HepG2 (cell line): ENCODE measurements around the gene SLC1A3. TPM values are rescaled to one million over a fixed set of nuclear protein-coding genes. Genes with fewer than 3 reads are reported as not detected.

ENCODE experiments used
- CSRNP1 ChIP-seq: sonication (generic); formaldehyde crosslinking; IDR thresholded peaks from 2 replicates; pipeline ENCODE4 v1.8.1; 2023; ENCODE audit warnings: mild to moderate bottlenecking, missing genetic modification reagents
- ELK4 ChIP-seq: sonication (generic); formaldehyde crosslinking; IDR thresholded peaks from 2 replicates; pipeline ENCODE4 v1.9.0; 2021; ENCODE audit warnings: missing genetic modification reagents, borderline replicate concordance
- KDM2A ChIP-seq: sonication (generic); formaldehyde crosslinking; IDR thresholded peaks from 2 replicates; pipeline ENCODE4 v1.4.0; 2020; ENCODE audit warnings: low read depth, missing genetic modification reagents, borderline replicate concordance
- KLF6 ChIP-seq: IDR thresholded peaks from 2 replicates; pipeline ENCODE4 v1.8.0; 2016; ENCODE audit warnings: missing biosample characterization, missing genetic modification reagents
- KMT2B ChIP-seq: IDR thresholded peaks from 2 replicates; pipeline ENCODE4 v1.6.1; 2016; ENCODE audit warnings: missing genetic modification reagents, missing compliant biosample characterization
- MAFK ChIP-seq, 2 experiments: IDR thresholded peaks in 1 of 2; conservative IDR thresholded peaks in 1 of 2; 2 replicates each; pipeline ENCODE4 v1.6.1; 2011; ENCODE audit warnings: improper control_type of control experiment in 2 of 2, low read length in 2 of 2
- PRDM4 ChIP-seq: sonication (generic); formaldehyde crosslinking; IDR thresholded peaks from 2 replicates; pipeline ENCODE4 v1.9.0; 2021; ENCODE audit warnings: missing genetic modification reagents, borderline replicate concordance
- RARA ChIP-seq: IDR thresholded peaks from 2 replicates; pipeline ENCODE4 v1.6.1; 2016; ENCODE audit warnings: missing genetic modification reagents, missing compliant biosample characterization
- RNF2 ChIP-seq: fragments of 450-650 bp; conservative IDR thresholded peaks from 2 replicates; pipeline ENCODE4 v1.6.1; 2016; ENCODE audit warnings: low read depth
- SATB2 ChIP-seq: sonication (generic); formaldehyde crosslinking; IDR thresholded peaks from 2 replicates; pipeline ENCODE4 v1.5.0; 2020; ENCODE audit warnings: missing genetic modification reagents
- SMC3 ChIP-seq: IDR thresholded peaks from 2 replicates; pipeline ENCODE4 v1.6.1; 2011; ENCODE audit warnings: low read length, improper control_type of control experiment
- ZBTB20 ChIP-seq: sonication (generic); formaldehyde crosslinking; IDR thresholded peaks from 2 replicates; pipeline ENCODE4 v1.8.1; 2023; ENCODE audit warnings: missing genetic modification reagents, low read depth, mild to moderate bottlenecking, borderline replicate concordance
- ZBTB4 ChIP-seq: sonication (generic); formaldehyde crosslinking; IDR thresholded peaks from 2 replicates; pipeline ENCODE4 v1.4.0; 2020; ENCODE audit warnings: missing genetic modification reagents, mild to moderate bottlenecking, borderline replicate concordance
- ZFP82 ChIP-seq: sonication (generic); formaldehyde crosslinking; IDR thresholded peaks from 2 replicates; pipeline ENCODE4 v1.5.1; 2020; ENCODE audit warnings: mild to moderate bottlenecking, missing genetic modification reagents, borderline replicate concordance
- ZNF138 ChIP-seq: sonication (generic); formaldehyde crosslinking; IDR thresholded peaks from 2 replicates; pipeline ENCODE4 v1.5.0; 2020; ENCODE audit warnings: mild to moderate bottlenecking, low read depth, missing genetic modification reagents
- ZNF570 ChIP-seq: sonication (generic); formaldehyde crosslinking; IDR thresholded peaks from 2 replicates; pipeline ENCODE4 v1.4.0; 2020; ENCODE audit warnings: mild to moderate bottlenecking, missing genetic modification reagents, borderline replicate concordance
- ZNF598 ChIP-seq: sonication (generic); formaldehyde crosslinking; IDR thresholded peaks from 2 replicates; pipeline ENCODE4 v1.5.1; 2020; ENCODE audit warnings: mild to moderate bottlenecking, missing genetic modification reagents, borderline replicate concordance
- ZNF639 ChIP-seq: conservative IDR thresholded peaks from 2 replicates; pipeline ENCODE4 v1.6.1; 2018; ENCODE audit warnings: missing genetic modification reagents
- polyA plus RNA-seq, 8 experiments: library from polyadenylated mRNA; depleted of rRNA in 3 of 8; stranded (reverse) in 7 of 8; unstranded in 1 of 8; fragments of >200 nt; fragmentation: Illumina TruSeq in 4 of 8; extraction: Trizol in 4 of 8; gene quantifications; 2 replicates each; pipeline versions ENCODE4 v1.2.1 to v1.2.3, GENCODE V29; 2011 to 2016; ENCODE audit warnings: low read depth in 4 of 8, missing spikeins in 1 of 8, mixed read lengths in 1 of 8; ENCODE audit not compliant: insufficient read depth in 1 of 8
- total RNA-seq, 5 experiments: library from RNA; depleted of rRNA; stranded (reverse); fragments of >200 nt; fragmentation: Illumina TruSeq; extraction: Trizol; gene quantifications; 2 replicates each; pipeline ENCODE4 v1.2.3, GENCODE V29; 2016; ENCODE audit warnings: low read depth in 1 of 5

Gene SLC1A3
- total and polyA plus RNA-seq, 2 of the 13 experiments (the other 11 are each of a cell fraction or from before 2014, with no cell fraction given) = 0.09 TPM; not detected in 1

GRCh38 chr5:36692791-36693763, 86.7 kb downstream of the SLC1A3 start (continued):
- TF ChIP-seq MAFK (conservative IDR thresholded peaks at IDR 0.05 in 1 of 2, IDR thresholded peaks at IDR 0.05 in 1 of 2; ENCODE audit: low read length in 2 of 2) = no peak
- TF ChIP-seq CSRNP1 = no peak
- no peak for TF ChIP-seq PRDM4 (CRISPR knock-in tag)
- no peak for TF ChIP-seq SATB2
- TF ChIP-seq SMC3 = peak; percentile 20; the same call in 1 of the 2 replicates
- peak; percentile 34; the same call in 1 of the 2 replicates for TF ChIP-seq ZBTB20 (CRISPR knock-in tag)
- TF ChIP-seq ZFP82 (CRISPR knock-in tag) = no peak
- TF ChIP-seq KLF6 = no peak
- TF ChIP-seq ELK4 = no peak
- peak; percentile 55; the same call in 1 of the 2 replicates for TF ChIP-seq ZNF598 (CRISPR knock-in tag)
- TF ChIP-seq KMT2B = no peak
- no peak for TF ChIP-seq ZNF639 (CRISPR knock-in tag)
- no peak for TF ChIP-seq ZNF138 (CRISPR knock-in tag)
- TF ChIP-seq ZBTB4 (CRISPR knock-in tag) = 0 out of 2 replicates have a peak, but pooled peaks have one; percentile 26
- TF ChIP-seq RNF2 = no peak
- TF ChIP-seq KDM2A (CRISPR knock-in tag) = peak; percentile 33; the same call in 1 of the 2 replicates
- TF ChIP-seq RARA (CRISPR knock-in tag) = no peak
- no peak for TF ChIP-seq ZNF570 (CRISPR knock-in tag)
